ENCODE data around the gene KDM5A. TPM values are rescaled to one million over a fixed set of nuclear protein-coding genes. Genes with fewer than 3 reads are reported as not detected.

KDM5A gene
- total and polyA plus RNA-seq, 10 of the 15 experiments (the other 5 are each of a cell fraction or from before 2014, with no cell fraction given) = 9.0 to 59.9 (median 27.7) TPM

DNA sequence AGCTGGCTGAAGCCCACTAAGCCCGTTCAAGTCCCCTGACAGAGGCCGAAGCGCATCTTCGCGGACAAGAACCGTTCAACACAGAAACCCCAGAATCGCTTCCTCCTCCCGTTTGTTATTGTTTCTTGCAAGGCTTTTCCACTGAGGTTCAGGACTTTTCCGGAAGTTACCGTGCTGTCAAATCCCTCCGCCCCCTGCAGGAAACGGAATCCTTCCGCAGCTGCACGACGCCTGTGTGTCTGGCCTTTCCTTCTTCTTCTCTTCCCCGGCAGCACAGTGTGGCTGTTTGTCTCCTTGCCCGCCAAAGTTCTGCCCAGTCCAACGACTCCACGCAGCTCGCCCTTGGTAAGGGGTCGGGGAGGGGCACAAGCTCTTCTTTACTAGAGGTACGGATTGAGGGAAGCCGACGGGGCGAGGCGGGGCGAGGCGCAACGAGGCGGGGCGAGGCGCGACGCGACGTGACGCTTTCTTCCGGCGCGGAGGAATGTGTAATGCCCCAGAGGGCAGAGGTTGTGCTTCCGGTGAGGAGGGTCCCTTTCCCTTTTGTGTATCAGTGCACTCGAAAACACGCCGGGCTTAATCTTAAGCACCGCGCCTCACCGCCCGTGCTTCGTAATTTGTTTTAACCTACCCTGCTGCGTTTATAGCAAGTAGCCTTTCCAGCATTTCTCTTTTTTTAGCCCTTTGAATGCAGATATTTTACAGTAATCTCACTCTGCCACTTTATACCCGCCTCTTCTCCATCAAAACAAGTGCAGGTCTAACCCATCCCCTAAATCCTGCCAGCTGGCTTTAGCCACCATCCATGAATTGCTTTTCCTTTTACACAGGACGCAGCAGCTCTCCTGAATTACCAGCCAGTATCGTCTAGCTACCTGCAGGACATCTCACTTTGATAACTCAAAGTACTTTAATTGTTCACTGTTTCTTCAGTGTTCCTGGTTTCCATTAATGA is at the start of gene KDM5A (continued):
- TF ChIP-seq EP300 (IDR thresholded peaks at IDR 0.05; ENCODE audit: borderline replicate concordance in 1 of 2, control insufficient read depth in 1 of 2, low read depth in 2 of 2, low read length in 2 of 2) (peak in 1 of 2 experiments; percentile 25; a peak in 1 of 4 replicates), NR2F1 (conservative IDR thresholded peaks at IDR 0.05) (peak; percentile 74), ZNF24 (IDR thresholded peaks at IDR 0.05) (no peak), IRF4 (IDR thresholded peaks at IDR 0.05; ENCODE audit: low read depth, low read length) (peak; percentile 68), ZNF274 (IDR thresholded peaks at IDR 0.05; ENCODE audit: insufficient read depth, insufficient read length) (no peak), SUPT20H (IDR thresholded peaks at IDR 0.05; ENCODE audit: borderline replicate concordance, control insufficient read depth, low read depth, low read length) (no peak), SREBF2 (IDR thresholded peaks at IDR 0.05; ENCODE audit: low read length) (no peak), NBN (IDR thresholded peaks at IDR 0.05) (peak; percentile 97), RUNX3 (IDR thresholded peaks at IDR 0.05; ENCODE audit: low read length) (peak; percentile 74), CHD1 (IDR thresholded peaks at IDR 0.05; ENCODE audit: low read depth, low read length) (peak; percentile 62; the same call in 1 of the 2 replicates), RFX5 (IDR thresholded peaks at IDR 0.05; ENCODE audit: low read depth, low read length) (no peak), KDM1A (IDR thresholded peaks at IDR 0.05; ENCODE audit: borderline replicate concordance) (no peak), ETV6 (conservative IDR thresholded peaks at IDR 0.05 in 1 of 2, IDR thresholded peaks at IDR 0.05 in 1 of 2; ENCODE audit: borderline replicate concordance in 1 of 2, low read depth in 1 of 2) (peak in 1 of 2 experiments; percentile 87; a peak in 2 of 4 replicates), ATF7 (IDR thresholded peaks at IDR 0.05; ENCODE audit: low read depth) (peak; percentile 51; the same call in 1 of the 2 replicates), ZNF622 (IDR thresholded peaks at IDR 0.05) (no peak), MXI1 (IDR thresholded peaks at IDR 0.05; ENCODE audit: low read depth, low read length) (peak; percentile 93), JUND (IDR thresholded peaks at IDR 0.05; ENCODE audit: low read depth, low read length) (0 out of 2 replicates have a peak, but pooled peaks have one; percentile 3)
- TF ChIP-seq, protein P1, sequence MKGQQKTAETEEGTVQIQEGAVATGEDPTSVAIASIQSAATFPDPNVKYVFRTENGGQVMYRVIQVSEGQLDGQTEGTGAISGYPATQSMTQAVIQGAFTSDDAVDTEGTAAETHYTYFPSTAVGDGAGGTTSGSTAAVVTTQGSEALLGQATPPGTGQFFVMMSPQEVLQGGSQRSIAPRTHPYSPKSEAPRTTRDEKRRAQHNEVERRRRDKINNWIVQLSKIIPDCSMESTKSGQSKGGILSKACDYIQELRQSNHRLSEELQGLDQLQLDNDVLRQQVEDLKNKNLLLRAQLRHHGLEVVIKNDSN (IDR thresholded peaks at IDR 0.05; ENCODE audit: borderline replicate concordance, extremely low read length, insufficient read depth, low read depth, low read length) = no peak
- TF ChIP-seq, protein P2, sequence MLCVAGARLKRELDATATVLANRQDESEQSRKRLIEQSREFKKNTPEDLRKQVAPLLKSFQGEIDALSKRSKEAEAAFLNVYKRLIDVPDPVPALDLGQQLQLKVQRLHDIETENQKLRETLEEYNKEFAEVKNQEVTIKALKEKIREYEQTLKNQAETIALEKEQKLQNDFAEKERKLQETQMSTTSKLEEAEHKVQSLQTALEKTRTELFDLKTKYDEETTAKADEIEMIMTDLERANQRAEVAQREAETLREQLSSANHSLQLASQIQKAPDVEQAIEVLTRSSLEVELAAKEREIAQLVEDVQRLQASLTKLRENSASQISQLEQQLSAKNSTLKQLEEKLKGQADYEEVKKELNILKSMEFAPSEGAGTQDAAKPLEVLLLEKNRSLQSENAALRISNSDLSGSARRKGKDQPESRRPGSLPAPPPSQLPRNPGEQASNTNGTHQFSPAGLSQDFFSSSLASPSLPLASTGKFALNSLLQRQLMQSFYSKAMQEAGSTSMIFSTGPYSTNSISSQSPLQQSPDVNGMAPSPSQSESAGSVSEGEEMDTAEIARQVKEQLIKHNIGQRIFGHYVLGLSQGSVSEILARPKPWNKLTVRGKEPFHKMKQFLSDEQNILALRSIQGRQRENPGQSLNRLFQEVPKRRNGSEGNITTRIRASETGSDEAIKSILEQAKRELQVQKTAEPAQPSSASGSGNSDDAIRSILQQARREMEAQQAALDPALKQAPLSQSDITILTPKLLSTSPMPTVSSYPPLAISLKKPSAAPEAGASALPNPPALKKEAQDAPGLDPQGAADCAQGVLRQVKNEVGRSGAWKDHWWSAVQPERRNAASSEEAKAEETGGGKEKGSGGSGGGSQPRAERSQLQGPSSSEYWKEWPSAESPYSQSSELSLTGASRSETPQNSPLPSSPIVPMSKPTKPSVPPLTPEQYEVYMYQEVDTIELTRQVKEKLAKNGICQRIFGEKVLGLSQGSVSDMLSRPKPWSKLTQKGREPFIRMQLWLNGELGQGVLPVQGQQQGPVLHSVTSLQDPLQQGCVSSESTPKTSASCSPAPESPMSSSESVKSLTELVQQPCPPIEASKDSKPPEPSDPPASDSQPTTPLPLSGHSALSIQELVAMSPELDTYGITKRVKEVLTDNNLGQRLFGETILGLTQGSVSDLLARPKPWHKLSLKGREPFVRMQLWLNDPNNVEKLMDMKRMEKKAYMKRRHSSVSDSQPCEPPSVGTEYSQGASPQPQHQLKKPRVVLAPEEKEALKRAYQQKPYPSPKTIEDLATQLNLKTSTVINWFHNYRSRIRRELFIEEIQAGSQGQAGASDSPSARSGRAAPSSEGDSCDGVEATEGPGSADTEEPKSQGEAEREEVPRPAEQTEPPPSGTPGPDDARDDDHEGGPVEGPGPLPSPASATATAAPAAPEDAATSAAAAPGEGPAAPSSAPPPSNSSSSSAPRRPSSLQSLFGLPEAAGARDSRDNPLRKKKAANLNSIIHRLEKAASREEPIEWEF (IDR thresholded peaks at IDR 0.05; ENCODE audit: insufficient replicate concordance, low read depth, low read length) = no peak
- TF ChIP-seq, protein P3, sequence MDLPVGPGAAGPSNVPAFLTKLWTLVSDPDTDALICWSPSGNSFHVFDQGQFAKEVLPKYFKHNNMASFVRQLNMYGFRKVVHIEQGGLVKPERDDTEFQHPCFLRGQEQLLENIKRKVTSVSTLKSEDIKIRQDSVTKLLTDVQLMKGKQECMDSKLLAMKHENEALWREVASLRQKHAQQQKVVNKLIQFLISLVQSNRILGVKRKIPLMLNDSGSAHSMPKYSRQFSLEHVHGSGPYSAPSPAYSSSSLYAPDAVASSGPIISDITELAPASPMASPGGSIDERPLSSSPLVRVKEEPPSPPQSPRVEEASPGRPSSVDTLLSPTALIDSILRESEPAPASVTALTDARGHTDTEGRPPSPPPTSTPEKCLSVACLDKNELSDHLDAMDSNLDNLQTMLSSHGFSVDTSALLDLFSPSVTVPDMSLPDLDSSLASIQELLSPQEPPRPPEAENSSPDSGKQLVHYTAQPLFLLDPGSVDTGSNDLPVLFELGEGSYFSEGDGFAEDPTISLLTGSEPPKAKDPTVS (IDR thresholded peaks at IDR 0.05; ENCODE audit: low read depth, low read length) = 0 out of 2 replicates have a peak, but pooled peaks have one; percentile 68
